ENCODE data around the gene IGF2. TPM values are rescaled to one million over a fixed set of nuclear protein-coding genes. Genes with fewer than 3 reads are reported as not detected.

The IGF2 gene
- total RNA-seq, 2 donors from 2014 or later: 0.17 TPM; not detected in 1

DNA sequence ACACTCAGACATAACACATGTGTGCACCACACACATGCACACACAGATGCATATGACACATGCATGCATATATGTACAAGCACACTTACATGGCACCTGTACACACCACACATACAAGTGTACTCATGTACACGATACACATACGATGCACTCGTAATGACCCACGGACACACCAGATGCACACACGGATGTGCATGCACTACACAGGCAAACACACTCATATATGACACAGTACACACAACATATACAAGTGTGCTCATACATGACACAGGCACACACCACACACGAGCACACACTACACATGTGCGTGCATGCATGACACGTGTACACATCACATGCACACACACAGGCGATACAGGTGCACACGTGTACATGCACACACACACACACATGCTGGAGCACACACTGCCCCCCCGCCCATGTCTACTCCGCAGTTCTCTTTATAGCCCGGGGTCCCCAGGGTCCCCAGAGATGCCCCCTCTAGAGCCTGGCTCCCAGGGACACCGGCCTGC lies 37.3 kb upstream of the IGF2 start:
- DNase-seq (ENCODE audit: low spot score): no peak

DNA sequence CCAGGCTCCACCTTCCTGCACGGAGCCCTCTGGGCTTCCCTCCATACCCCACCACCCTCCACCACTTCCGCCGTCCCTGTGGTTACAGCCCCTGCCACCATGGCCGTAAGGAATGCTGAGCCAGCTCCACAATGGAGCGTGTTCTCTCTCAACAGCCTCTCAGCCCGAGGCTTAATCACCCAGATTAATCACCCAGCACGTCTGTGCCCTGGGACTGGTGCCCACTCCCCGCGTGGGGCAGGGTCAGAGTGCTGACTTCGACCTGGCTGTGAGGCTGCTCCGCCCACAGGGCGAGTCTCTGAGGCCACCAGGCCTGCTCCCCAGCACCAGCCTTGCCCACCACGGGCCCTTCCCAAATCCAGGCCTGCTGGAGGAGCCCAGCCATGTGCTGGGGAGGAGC lies 36.5 kb upstream of the IGF2 start:
- H3K4me3 Mint-ChIP-seq: no peak overlapping the region
- H3K27ac Mint-ChIP-seq: no peak overlapping the region

More for the DNA sequence above, 37.3 kb upstream of the IGF2 start:
- Mint-ChIP-seq H3K9me3 (no peaks in the 10 kb centered on the region), H3K36me3 (no peaks in the 10 kb centered on the region), H3K4me3 (no peak overlapping the region), H3K27ac (no peak overlapping the region), H3K27me3 (peaks cover 0 to 3% of the 10 kb centered on the region in 2 donors), H3K4me1 (ENCODE audit: low read depth in 2 of 2) (no peaks in the 10 kb centered on the region)
- ATAC-seq: no peak

GRCh38 chr11:2174361-2174760 lies 35.2 kb upstream of the IGF2 start:
- H3K27me3 Mint-ChIP-seq: peaks cover 0 to 3% of the 10 kb centered on the region in 2 donors
- no peak for ATAC-seq
- H3K4me3 Mint-ChIP-seq: no peak overlapping the region
- no peaks in the 10 kb centered on the region for H3K36me3 Mint-ChIP-seq
- no peak for DNase-seq (ENCODE audit: low spot score)
- H3K27ac Mint-ChIP-seq: no peak overlapping the region
- H3K4me1 Mint-ChIP-seq (ENCODE audit: low read depth in 2 of 2): no peaks in the 10 kb centered on the region
- H3K9me3 Mint-ChIP-seq: no peaks in the 10 kb centered on the region

More for the DNA sequence above, 36.5 kb upstream of the IGF2 start:
- DNase-seq (ENCODE audit: low spot score) (no peak), ATAC-seq (no peak)
- Mint-ChIP-seq H3K27me3 (peaks cover 0 to 3% of the 10 kb centered on the region in 2 donors), H3K36me3 (no peaks in the 10 kb centered on the region), H3K4me1 (ENCODE audit: low read depth in 2 of 2) (no peaks in the 10 kb centered on the region), H3K9me3 (no peaks in the 10 kb centered on the region)

- Mint-ChIP-seq H3K27ac (no peak overlapping the region), H3K4me1 (ENCODE audit: low read depth in 2 of 2) (no peaks in the 10 kb centered on the region), H3K36me3 (no peaks in the 10 kb centered on the region), H3K4me3 (no peak overlapping the region), H3K9me3 (no peaks in the 10 kb centered on the region), H3K27me3 (peaks cover 0 to 3% of the 10 kb centered on the region in 2 donors)
- no peak for DNase-seq (ENCODE audit: low spot score)
- ATAC-seq: no peak
These were observed 34.6 kb upstream of the IGF2 start for GRCh38 chr11:2173761-2174160.

- DNase-seq (ENCODE audit: low spot score) (no peak), ATAC-seq (no peak)
- Mint-ChIP-seq H3K4me1 (ENCODE audit: low read depth in 2 of 2) (no peaks in the 10 kb centered on the region), H3K27me3 (peaks cover 0 to 3% of the 10 kb centered on the region in 2 donors), H3K4me3 (no peak overlapping the region), H3K27ac (no peak overlapping the region), H3K9me3 (no peaks in the 10 kb centered on the region), H3K36me3 (no peaks in the 10 kb centered on the region)
These were observed 34.0 kb upstream of the IGF2 start for GRCh38 chr11:2173150-2173693.

GRCh38 chr11:2172676-2173075 lies 33.5 kb upstream of the IGF2 start:
- DNase-seq (ENCODE audit: low spot score): no peak
- Mint-ChIP-seq H3K4me3 (no peak overlapping the region), H3K36me3 (no peaks in the 10 kb centered on the region), H3K9me3 (no peaks in the 10 kb centered on the region), H3K27me3 (peaks cover 0 to 3% of the 10 kb centered on the region in 2 donors), H3K4me1 (ENCODE audit: low read depth in 2 of 2) (no peaks in the 10 kb centered on the region), H3K27ac (no peak overlapping the region)
- ATAC-seq: no peak

DNA sequence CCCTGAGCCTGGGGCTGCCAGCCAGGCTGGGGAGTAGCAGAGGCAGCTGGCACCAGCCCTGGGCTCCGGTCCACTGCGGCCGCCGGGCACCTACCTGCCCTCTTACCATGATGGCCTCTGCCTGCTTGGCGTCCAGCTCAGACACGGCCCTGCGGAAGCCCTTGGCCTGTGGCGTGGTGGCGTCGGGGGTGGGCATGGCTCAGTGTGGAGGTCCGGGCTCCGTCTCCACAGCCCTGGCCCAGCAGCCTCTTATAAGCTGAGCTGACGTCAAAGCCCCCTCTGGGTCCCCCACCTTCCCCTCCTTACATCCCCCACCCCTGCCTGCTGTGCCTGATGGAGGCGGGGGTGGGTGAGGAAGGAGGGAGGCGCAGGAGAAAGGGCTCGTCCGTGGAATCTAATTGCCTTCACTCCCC lies 32.4 kb upstream of the IGF2 start, which contains the start of gene TH:
TH (minus strand) TSS at position 225 of the 413 bp plus-strand sequence; CDS start at position 196, 29 bp downstream.
- no peak within 1 kb of the TSS for H3K27ac Mint-ChIP-seq
- ATAC-seq (peak in 1 of 2 donors; percentile 11), DNase-seq (ENCODE audit: low spot score) (no peak)

GRCh38 chr11:2169626-2170570 lies 30.7 kb upstream of the IGF2 start:
- Mint-ChIP-seq H3K4me3 (no peak overlapping the region), H3K9me3 (no peaks in the 10 kb centered on the region), H3K36me3 (no peaks in the 10 kb centered on the region), H3K27ac (no peak overlapping the region), H3K4me1 (ENCODE audit: low read depth in 2 of 2) (no peaks in the 10 kb centered on the region), H3K27me3 (peaks cover 0 to 3% of the 10 kb centered on the region in 2 donors)
- ATAC-seq (no peak), DNase-seq (ENCODE audit: low spot score) (no peak)

More for the DNA sequence above, 32.4 kb upstream of the IGF2 start, which contains the start of gene TH:
- no peaks in the 10 kb centered on the region for H3K4me1 Mint-ChIP-seq (ENCODE audit: low read depth in 2 of 2)
- H3K9me3 Mint-ChIP-seq: no peaks in the 10 kb centered on the region
- peaks cover 0 to 3% of the 10 kb centered on the region in 2 donors for H3K27me3 Mint-ChIP-seq
- H3K36me3 Mint-ChIP-seq: no peaks in the 10 kb centered on the region
- H3K4me3 Mint-ChIP-seq: no peak within 1 kb of the TSS

DNA sequence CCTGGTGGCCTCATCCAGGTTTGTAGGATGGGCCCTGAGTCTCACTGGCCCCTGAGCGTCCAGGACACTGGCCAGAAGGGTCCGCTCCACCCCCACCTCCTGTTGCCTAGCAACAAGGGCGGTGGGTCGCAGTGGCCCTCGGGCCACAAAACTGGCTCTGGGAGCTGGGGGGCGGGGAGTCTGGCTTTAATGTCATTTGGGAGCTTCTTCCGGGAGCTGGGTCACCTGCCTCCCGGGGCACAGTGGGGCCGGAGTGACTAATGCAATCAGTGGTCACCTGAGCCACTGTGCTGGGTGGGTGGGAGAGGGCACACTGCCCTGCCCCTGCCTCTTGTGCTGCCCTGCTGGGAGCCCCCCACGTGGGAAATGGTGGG lies 29.8 kb upstream of the IGF2 start:
- Mint-ChIP-seq H3K27me3 (peaks cover 0 to 3% of the 10 kb centered on the region in 2 donors), H3K4me3 (no peak overlapping the region), H3K4me1 (ENCODE audit: low read depth in 2 of 2) (no peaks in the 10 kb centered on the region), H3K9me3 (no peaks in the 10 kb centered on the region), H3K27ac (no peak overlapping the region), H3K36me3 (no peaks in the 10 kb centered on the region)
- DNase-seq (ENCODE audit: low spot score) (no peak), ATAC-seq (no peak)

DNA sequence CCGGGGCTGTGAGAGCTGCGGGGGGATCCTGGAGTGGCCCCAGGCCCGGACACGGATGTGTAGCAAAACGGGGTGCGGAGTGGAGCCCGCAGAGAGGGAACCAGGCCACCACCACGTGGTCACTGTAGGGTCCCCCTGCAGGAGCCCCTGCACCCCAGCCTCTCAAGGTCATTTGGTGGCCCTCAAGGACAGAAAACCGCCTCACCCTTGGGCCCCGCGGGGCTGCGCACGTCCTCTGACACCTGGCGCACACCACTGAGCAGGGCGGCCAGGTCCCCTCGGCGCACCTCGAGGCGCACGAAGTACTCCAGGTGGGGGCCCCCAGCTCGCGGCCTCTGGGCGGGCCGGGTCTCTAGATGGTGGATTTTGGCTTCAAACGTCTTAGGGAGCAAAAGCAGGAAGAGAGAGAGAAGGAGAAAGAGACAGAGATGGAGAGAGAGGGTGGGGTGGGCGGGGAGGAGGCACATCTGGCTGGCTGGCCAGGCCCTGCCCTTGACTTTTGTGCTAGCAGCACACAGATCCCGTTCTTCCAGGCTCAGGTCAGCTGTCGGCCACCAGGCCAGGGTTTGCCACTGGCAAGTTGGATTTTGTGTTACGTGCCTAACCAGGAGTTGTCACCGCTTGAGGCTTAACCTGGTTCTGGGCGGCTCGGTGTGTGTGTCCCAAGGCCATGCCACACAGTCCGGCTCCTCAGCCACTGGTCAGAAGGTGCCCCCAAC lies 29.3 kb upstream of the IGF2 start:
- DNase-seq (ENCODE audit: low spot score): no peak
- Mint-ChIP-seq H3K36me3 (no peaks in the 10 kb centered on the region), H3K4me1 (ENCODE audit: low read depth in 2 of 2) (no peaks in the 10 kb centered on the region), H3K4me3 (no peak overlapping the region), H3K27me3 (peaks cover 0 to 3% of the 10 kb centered on the region in 2 donors), H3K9me3 (no peaks in the 10 kb centered on the region), H3K27ac (no peak overlapping the region)
- ATAC-seq: no peak

DNA sequence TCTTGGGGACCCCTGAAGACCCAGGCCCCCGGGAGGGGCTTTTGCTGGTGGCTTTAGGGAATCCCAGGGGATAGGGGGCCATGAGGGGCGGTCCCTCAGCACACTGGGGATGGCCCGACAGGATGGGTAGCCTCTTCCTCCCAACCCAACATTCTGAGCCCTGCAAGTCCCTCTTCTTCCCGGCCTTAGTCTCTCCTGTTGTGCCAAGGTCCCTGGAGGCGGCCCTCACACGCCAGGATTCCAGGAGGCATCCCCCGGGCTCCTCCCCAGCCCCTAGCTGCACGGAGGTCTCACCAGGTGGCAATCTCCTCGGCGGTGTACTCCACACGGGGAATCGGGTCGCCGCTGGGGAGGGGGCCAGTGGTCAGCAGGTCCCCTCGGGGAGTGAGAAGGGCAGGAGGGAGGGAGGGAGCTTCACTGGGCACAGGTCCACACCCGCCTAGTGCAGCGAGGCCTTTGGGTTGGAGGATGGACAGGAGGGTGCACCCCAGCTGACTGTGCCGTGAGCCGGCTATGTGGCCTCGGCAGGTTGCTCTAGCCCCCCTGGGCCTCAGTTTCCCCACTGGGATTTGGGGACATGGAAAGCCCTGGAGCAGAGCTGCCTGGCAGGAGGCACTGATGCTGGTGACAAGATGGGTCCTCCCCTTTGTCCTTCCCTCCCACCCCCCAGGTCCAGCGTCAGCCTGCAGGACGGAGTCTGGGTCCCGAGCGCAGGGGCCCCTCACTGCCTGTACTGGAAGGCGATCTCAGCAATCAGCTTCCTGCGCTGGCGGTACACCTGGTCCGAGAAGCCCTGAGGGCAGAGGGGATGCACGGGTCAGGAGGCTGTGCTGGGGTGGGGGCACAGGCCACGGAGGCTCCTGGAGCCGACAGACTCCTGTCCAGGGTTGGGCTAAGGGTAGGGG lies 28.2 kb upstream of the IGF2 start:
- no peaks in the 10 kb centered on the region for H3K36me3 Mint-ChIP-seq
- DNase-seq (ENCODE audit: low spot score): no peak
- H3K4me1 Mint-ChIP-seq (ENCODE audit: low read depth in 2 of 2): no peaks in the 10 kb centered on the region
- ATAC-seq: no peak
- no peak overlapping the region for H3K27ac Mint-ChIP-seq
- H3K9me3 Mint-ChIP-seq: no peaks in the 10 kb centered on the region
- no peaks in the 10 kb centered on the region for H3K27me3 Mint-ChIP-seq
- no peak overlapping the region for H3K4me3 Mint-ChIP-seq

- H3K9me3 Mint-ChIP-seq: no peaks in the 10 kb centered on the region
- peak in 1 of 2 donors; percentile 64 for ATAC-seq
- no peak overlapping the region for H3K27ac Mint-ChIP-seq
- no peaks in the 10 kb centered on the region for H3K4me1 Mint-ChIP-seq (ENCODE audit: low read depth in 2 of 2)
- no peaks in the 10 kb centered on the region for H3K27me3 Mint-ChIP-seq
- no peak for DNase-seq (ENCODE audit: low spot score)
- H3K36me3 Mint-ChIP-seq: no peaks in the 10 kb centered on the region
- H3K4me3 Mint-ChIP-seq: no peak overlapping the region
These were observed 27.1 kb upstream of the IGF2 start for GRCh38 chr11:2166091-2166851.
